Neuronal stem cell (in vitro differentiated cells): Measurements from ENCODE around the gene SH3TC1.

Experiments
- DNase-seq: peaks from one replicate; pipeline ENCODE4 v3.0.0-alpha.2; 2013; ENCODE audit warnings: low spot score
- H2AFZ ChIP-seq: one replicate; pipeline ENCODE4 v1.6.1; 2013; ENCODE audit warnings: mild to moderate bottlenecking, low read length, inconsistent platforms
- H2AK5ac ChIP-seq: 2 replicates; pipeline ENCODE4 v1.6.1; 2013; ENCODE audit warnings: low read depth, mild to moderate bottlenecking, inconsistent platforms, low read length, moderate library complexity, mixed read lengths
- H2BK120ac ChIP-seq: 2 replicates; pipeline ENCODE4 v1.6.1; 2013; ENCODE audit warnings: low read depth, mild to moderate bottlenecking, inconsistent platforms, low read length, moderate library complexity, mixed read lengths
- H2BK12ac ChIP-seq: one replicate; pipeline ENCODE4 v1.6.1; 2013; ENCODE audit warnings: low read length, inconsistent platforms
- H2BK15ac ChIP-seq: 2 replicates; pipeline ENCODE4 v1.6.1; 2013; ENCODE audit warnings: mild to moderate bottlenecking, low read length, inconsistent platforms, mixed read lengths
- H2BK5ac ChIP-seq: one replicate; pipeline ENCODE4 v1.6.1; 2013; ENCODE audit warnings: inconsistent platforms, mild to moderate bottlenecking, low read length, moderate library complexity
- H3K14ac ChIP-seq: one replicate; pipeline ENCODE4 v1.6.1; 2013; ENCODE audit warnings: low read length, inconsistent platforms
- H3K18ac ChIP-seq: 2 replicates; pipeline ENCODE4 v1.6.1; 2013; ENCODE audit warnings: low read length, inconsistent platforms
- H3K23ac ChIP-seq: 2 replicates; pipeline ENCODE4 v1.6.1; 2013; ENCODE audit warnings: low read depth, mild to moderate bottlenecking, mixed read lengths, low read length, inconsistent platforms; ENCODE audit not compliant: poor library complexity
- H3K27ac ChIP-seq: replicated peaks from 3 replicates; pipeline ENCODE4 v1.5.1; 2013; ENCODE audit warnings: low read length, inconsistent platforms
- H3K27me3 ChIP-seq, 3 experiments: 2 replicates each; pipeline ENCODE4 v1.6.1; 2013; ENCODE audit warnings: low read length in 3 of 3, mild to moderate bottlenecking in 2 of 3, inconsistent platforms in 1 of 3, low read depth in 1 of 3, mixed read lengths in 1 of 3, moderate library complexity in 1 of 3; ENCODE audit not compliant: control insufficient read depth in 3 of 3, insufficient read depth in 3 of 3
- H3K36me3 ChIP-seq, 2 donors: replicated peaks in 1 of 2; 2 replicates each; pipeline ENCODE4 v1.6.1; 2013; ENCODE audit warnings: low read length in 2 of 2; ENCODE audit not compliant: control insufficient read depth in 2 of 2, insufficient read depth in 2 of 2
- H3K4ac ChIP-seq: 2 replicates; pipeline ENCODE4 v1.6.1; 2013; ENCODE audit warnings: inconsistent platforms, mild to moderate bottlenecking, low read length, moderate library complexity
- H3K4me1 ChIP-seq, 2 donors: 1 replicate in 1 of 2; 2 replicates in 1 of 2; pipeline ENCODE4 v1.6.1; 2013; ENCODE audit warnings: low read length in 2 of 2, low read depth in 1 of 2; ENCODE audit not compliant: control insufficient read depth in 2 of 2, insufficient read depth in 1 of 2
- H3K4me2 ChIP-seq: one replicate; pipeline ENCODE4 v1.6.1; 2013; ENCODE audit warnings: mild to moderate bottlenecking, low read length, inconsistent platforms; ENCODE audit not compliant: insufficient read depth, poor library complexity, severe bottlenecking
- H3K4me3 ChIP-seq, 2 donors: 2 replicates each; pipeline ENCODE4 v1.5.1; 2013; ENCODE audit warnings: low read length in 2 of 2, mild to moderate bottlenecking in 2 of 2, inconsistent platforms in 1 of 2, moderate library complexity in 1 of 2
- H3K79me1 ChIP-seq: one replicate; pipeline ENCODE4 v1.6.1; 2013; ENCODE audit warnings: low read depth, mild to moderate bottlenecking, inconsistent platforms, low read length, moderate library complexity
- H3K9ac ChIP-seq: one replicate; pipeline ENCODE4 v1.6.1; 2013; ENCODE audit warnings: mild to moderate bottlenecking, low read depth, low read length, inconsistent platforms; ENCODE audit not compliant: poor library complexity
- H3K9me3 ChIP-seq, 2 donors: replicated peaks in 1 of 2; 2 replicates each; pipeline versions ENCODE3 to v1.6.1; 2013; ENCODE audit warnings: low read length in 2 of 2, mild to moderate bottlenecking in 2 of 2, inconsistent platforms in 1 of 2, low read depth in 1 of 2, mixed read lengths in 1 of 2, moderate library complexity in 1 of 2; ENCODE audit not compliant: control insufficient read depth in 2 of 2, insufficient read depth in 1 of 2
- H4K8ac ChIP-seq: one replicate; pipeline ENCODE4 v1.6.1; 2013; ENCODE audit warnings: low read depth, mild to moderate bottlenecking, inconsistent platforms, low read length, moderate library complexity
- H4K91ac ChIP-seq: one replicate; pipeline ENCODE4 v1.6.1; 2013; ENCODE audit warnings: low read length, low read depth, mild to moderate bottlenecking, inconsistent platforms; ENCODE audit not compliant: poor library complexity
- WGBS, 2 donors: extraction: QIAGEN DNeasy Blood & Tissue Kit; methylation state at CpG; one replicate each; pipeline ENCODE4 v1.1.7; 2013; ENCODE audit warnings: missing lambda C conversion rate in 2 of 2, mixed read lengths in 1 of 2; ENCODE audit not compliant: insufficient read length in 2 of 2, insufficient replicate concordance in 1 of 2; ENCODE audit errors: extremely low coverage in 2 of 2; 5-methylcytosine and 5-hydroxymethylcytosine counted together

The SH3TC1 gene

DNA sequence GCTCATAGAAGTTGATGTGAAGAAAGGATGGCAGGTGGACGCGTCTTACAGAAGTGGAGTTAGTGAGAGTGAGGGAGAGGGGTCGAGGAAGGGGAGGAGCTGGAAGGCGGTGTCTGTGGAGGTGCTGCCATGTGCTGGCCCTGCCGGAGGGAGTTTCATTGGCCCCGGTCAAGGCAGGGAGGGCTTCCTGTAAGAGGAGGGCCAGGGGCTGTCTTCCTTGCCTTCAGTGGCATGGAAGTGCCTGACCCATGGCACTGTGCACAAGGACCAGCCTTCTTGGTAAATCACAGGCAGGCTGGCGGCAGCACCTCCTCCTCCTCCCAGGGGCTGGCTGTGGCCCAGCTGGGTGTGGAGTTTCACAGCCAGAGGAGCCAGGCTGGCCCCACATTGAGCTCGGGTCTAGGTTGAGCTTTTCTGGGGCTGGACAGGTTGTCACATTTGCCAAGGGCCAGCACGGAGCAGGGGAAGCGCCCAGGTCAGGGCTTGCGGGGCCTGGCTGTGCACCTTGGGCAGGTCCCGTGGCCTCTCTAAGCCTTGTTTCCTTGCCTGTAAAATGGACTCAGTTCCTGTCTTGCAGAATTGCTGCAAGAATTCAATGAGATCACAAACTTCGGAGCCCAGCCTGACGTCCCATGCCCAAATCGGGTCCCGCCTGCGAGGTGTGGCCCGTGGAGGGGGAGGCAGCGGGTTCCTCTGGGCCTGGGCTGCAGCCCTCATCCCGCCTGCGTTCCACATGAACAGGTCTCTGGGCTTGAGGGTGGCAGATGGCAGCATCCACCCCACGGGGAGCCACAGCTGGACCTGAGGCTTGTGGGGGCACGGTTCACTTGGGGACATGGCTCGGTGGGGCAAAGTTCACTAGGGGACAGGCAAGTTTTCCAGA, 77.5 kb downstream of the SH3TC1 start:
- peaks cover 5 to 9% of the 10 kb centered on the region in 2 donors for H3K4me1 ChIP-seq
- H3K79me1 ChIP-seq: no peaks in the 10 kb centered on the region
- H3K36me3 ChIP-seq: no peaks in the 10 kb centered on the region
- DNase-seq: no peak
- H3K4me3 ChIP-seq: no peak overlapping the region
- no peak overlapping the region for H3K4me2 ChIP-seq
- no peak overlapping the region for H2AFZ ChIP-seq
- H3K9ac ChIP-seq: no peak overlapping the region
- WGBS, 2 donors: no CpG with 5 or more reads among the region's 24 CpGs
- peak overlapping the region; percentile 39 for H3K14ac ChIP-seq
- H3K27ac ChIP-seq: no peak overlapping the region
- H2AK5ac ChIP-seq: peak overlapping the region; percentile 53
- no peak overlapping the region for H3K23ac ChIP-seq
- no peak overlapping the region for H4K8ac ChIP-seq
- H3K27me3 ChIP-seq: peaks cover 0 to 39% (median 1%) of the 10 kb centered on the region in 3 experiments
- peak overlapping the region; percentile 11 for H3K18ac ChIP-seq
- no peak overlapping the region for H4K91ac ChIP-seq
- H3K9me3 ChIP-seq: no peaks in the 10 kb centered on the region
- H2BK5ac ChIP-seq: no peak overlapping the region
- no peak overlapping the region for H2BK120ac ChIP-seq
- no peak overlapping the region for H2BK15ac ChIP-seq
- no peak overlapping the region for H2BK12ac ChIP-seq
- no peak overlapping the region for H3K4ac ChIP-seq

DNA sequence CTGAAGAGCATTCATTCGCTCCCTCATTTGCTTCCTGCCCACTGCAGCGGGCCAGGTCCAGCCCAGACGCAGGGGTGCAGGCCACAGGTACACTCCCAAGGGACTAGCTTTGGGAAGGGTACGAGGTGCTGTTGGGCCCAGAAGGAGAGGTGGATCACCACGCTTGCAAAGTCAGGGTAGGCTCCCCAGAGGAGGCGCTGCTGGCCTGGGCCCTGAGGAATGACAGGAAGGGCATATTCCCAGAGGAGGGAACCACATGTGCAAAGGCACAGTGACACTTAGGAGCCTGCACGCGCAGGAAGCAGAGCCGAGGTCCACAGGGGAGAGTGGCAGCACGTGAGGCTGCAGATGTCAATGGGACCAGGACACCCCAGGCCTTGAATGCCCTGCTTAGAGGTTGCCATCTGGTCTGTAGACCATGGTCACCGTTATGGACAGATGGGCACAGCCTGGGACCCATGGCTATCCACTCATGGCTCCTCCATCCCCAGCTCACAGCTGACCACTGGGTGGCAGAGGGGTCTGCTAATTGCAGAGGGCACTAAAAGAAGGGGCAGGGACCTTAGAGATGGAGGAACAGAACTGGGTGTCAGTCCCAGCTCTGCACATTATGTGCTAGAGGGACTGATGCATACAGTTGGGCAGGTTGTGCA, 78.4 kb downstream of the SH3TC1 start:
- H3K23ac ChIP-seq: no peak overlapping the region
- no peak overlapping the region for H3K4ac ChIP-seq
- H3K27me3 ChIP-seq: peaks cover 0 to 35% (median 0%) of the 10 kb centered on the region in 3 experiments
- H2AK5ac ChIP-seq: peak overlapping the region; percentile 48
- H3K27ac ChIP-seq: no peak overlapping the region
- no peak overlapping the region for H2AFZ ChIP-seq
- H3K9ac ChIP-seq: no peak overlapping the region
- WGBS, 2 donors: no CpG with 5 or more reads among the region's 11 CpGs
- DNase-seq: no peak
- H2BK12ac ChIP-seq: no peak overlapping the region
- no peak overlapping the region for H3K14ac ChIP-seq
- H3K9me3 ChIP-seq: no peaks in the 10 kb centered on the region
- no peak overlapping the region for H4K8ac ChIP-seq
- H3K4me1 ChIP-seq: peaks cover 5 to 9% of the 10 kb centered on the region in 2 donors
- H2BK5ac ChIP-seq: peak overlapping the region; percentile 19
- no peaks in the 10 kb centered on the region for H3K36me3 ChIP-seq
- no peaks in the 10 kb centered on the region for H3K79me1 ChIP-seq
- H3K4me3 ChIP-seq: no peak overlapping the region
- H2BK120ac ChIP-seq: no peak overlapping the region
- H4K91ac ChIP-seq: no peak overlapping the region
- H3K4me2 ChIP-seq: no peak overlapping the region
- peak overlapping the region; percentile 68 for H2BK15ac ChIP-seq
- peak overlapping the region; percentile 11 for H3K18ac ChIP-seq

DNA sequence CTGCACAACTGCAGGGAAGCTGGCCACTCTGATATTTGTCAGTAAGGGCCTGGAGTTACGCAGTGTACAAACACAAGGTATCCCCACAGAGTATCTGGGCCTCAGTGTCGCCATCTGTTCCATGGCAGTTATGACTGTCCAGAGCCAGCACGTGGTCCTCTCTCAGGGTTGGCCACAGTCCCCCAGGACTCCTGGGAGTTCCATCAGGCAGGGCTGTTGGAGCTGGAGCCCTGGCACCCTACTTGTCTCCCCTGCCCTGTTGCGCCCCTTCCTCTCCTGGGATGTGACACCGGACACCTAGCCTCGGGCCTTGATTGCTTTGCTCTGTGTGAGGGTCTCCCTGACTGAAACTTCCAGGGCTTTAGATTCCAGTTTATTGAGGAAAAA, 78.9 kb downstream of the SH3TC1 start:
- no peaks in the 10 kb centered on the region for H3K79me1 ChIP-seq
- no peak overlapping the region for H3K4me2 ChIP-seq
- peak overlapping the region; percentile 65 for H2AK5ac ChIP-seq
- no peak overlapping the region for H2BK5ac ChIP-seq
- no peaks in the 10 kb centered on the region for H3K36me3 ChIP-seq
- peak overlapping the region; percentile 68 for H2BK15ac ChIP-seq
- DNase-seq: no peak
- H4K8ac ChIP-seq: no peak overlapping the region
- no peak overlapping the region for H3K27ac ChIP-seq
- no peak overlapping the region for H4K91ac ChIP-seq
- peaks cover 0 to 39% (median 0%) of the 10 kb centered on the region in 3 experiments for H3K27me3 ChIP-seq
- H2BK12ac ChIP-seq: no peak overlapping the region
- peak overlapping the region; percentile 28 for H2AFZ ChIP-seq
- no peak overlapping the region for H3K9ac ChIP-seq
- peaks cover 5 to 9% of the 10 kb centered on the region in 2 donors for H3K4me1 ChIP-seq
- no peak overlapping the region for H2BK120ac ChIP-seq
- WGBS, 2 donors: no CpG with 5 or more reads among the region's 6 CpGs
- no peak overlapping the region for H3K4me3 ChIP-seq
- H3K23ac ChIP-seq: no peak overlapping the region
- no peak overlapping the region for H3K18ac ChIP-seq
- H3K14ac ChIP-seq: no peak overlapping the region
- no peak overlapping the region for H3K4ac ChIP-seq
- H3K9me3 ChIP-seq: peaks cover 0 to 2% of the 10 kb centered on the region in 2 donors
